HepG2 (cell line): ENCODE results near the gene EPO. TPM values are rescaled to one million over a fixed set of nuclear protein-coding genes. Genes with fewer than 3 reads are reported as not detected.

ENCODE experiments used
- ATAC-seq: fragments of 200-7000 bp; cut with Tn5 transposase; 3 replicates; pipeline ENCODE4 v1.9.1; 2020; ENCODE audit warnings: mild to moderate bottlenecking, moderate library complexity
- BruUV-seq: library from RNA; stranded (reverse); fragments of 400-500 nt; replicated peaks from 2 replicates; lab custom pipeline; 2021; lab: Mats Ljungman, UMichigan
- CTCF ChIA-PET: fragments of 300-600 bp; formaldehyde crosslinking; extraction: SDS; loops from one replicate; lab custom pipeline; 2021; ENCODE audit warnings: low total read pairs, inconsistent platforms, low intra/inter-chr PET ratio; lab: Yijun Ruan, JAX
- POLR2A ChIA-PET: fragments of 350-600 bp; sonication (Branson Sonifier 250); formaldehyde crosslinking; loops from one replicate; lab custom pipeline; 2020; ENCODE audit warnings: antibody characterized with exemption, inconsistent platforms; lab: Yijun Ruan, JAX
- DNase-seq: peaks from one replicate; pipeline ENCODE4 v3.0.0-alpha.2; 2015; ENCODE audit warnings: low spot score
- FAIRE-seq: peaks from 3 replicates; lab custom pipeline; 2011; peaks lifted over from hg19 to GRCh38; lab: Jason Lieb, UNC
- H2AFZ ChIP-seq: one replicate; pipeline ENCODE4 v1.6.1; 2011; ENCODE audit warnings: low read length, inconsistent platforms
- H3K27ac ChIP-seq: fragments of 300-600 bp; 3 replicates; pipeline ENCODE4 v1.8.0; 2011; ENCODE audit warnings: mixed run types, mild to moderate bottlenecking, mixed read lengths, low read length, inconsistent platforms; ENCODE audit not compliant: insufficient read depth; ENCODE audit errors: extremely low read length
- H3K27me3 ChIP-seq, 2 experiments: fragments of 200-600 bp in 1 of 2; 2 replicates in 1 of 2; 3 replicates in 1 of 2; pipeline versions ENCODE4 v1.6.0 to v1.8.0; 2011; ENCODE audit warnings: low read length in 2 of 2, mild to moderate bottlenecking in 2 of 2, moderate library complexity in 2 of 2, inconsistent platforms in 1 of 2; ENCODE audit not compliant: insufficient read depth in 2 of 2, control insufficient read depth in 1 of 2
- H3K36me3 ChIP-seq, 2 experiments: fragments of 200-600 bp in 1 of 2; replicated peaks in 1 of 2; 2 replicates in 1 of 2; 3 replicates in 1 of 2; pipeline versions ENCODE4 v1.5.1 to v1.8.0; 2011; ENCODE audit warnings: low read length in 2 of 2, inconsistent platforms in 1 of 2; ENCODE audit not compliant: insufficient read depth in 2 of 2, control insufficient read depth in 1 of 2
- H3K4me1 ChIP-seq: 2 replicates; pipeline ENCODE4 v1.5.1; 2012; ENCODE audit warnings: low read length, inconsistent platforms; ENCODE audit not compliant: insufficient read depth
- H3K4me2 ChIP-seq: 2 replicates; pipeline ENCODE4 v1.6.0; 2011; ENCODE audit warnings: low read depth, low read length, inconsistent platforms
- H3K4me3 ChIP-seq, 3 experiments: fragments of 200-600 bp in 1 of 3; sonication (generic), shearing (Covaris generic) in 1 of 3; replicated peaks in 1 of 3; 2 replicates each; pipeline ENCODE4 v1.5.1; 2011 to 2016; ENCODE audit warnings: low read length in 3 of 3, inconsistent platforms in 2 of 3, low read depth in 2 of 3, mild to moderate bottlenecking in 2 of 3, control low read depth in 1 of 3, mixed read lengths in 1 of 3; ENCODE audit not compliant: insufficient read depth in 1 of 3
- H3K79me2 ChIP-seq: one replicate; pipeline ENCODE4 v1.6.1; 2011; ENCODE audit warnings: low read length, inconsistent platforms; ENCODE audit not compliant: insufficient read depth
- H3K9ac ChIP-seq: 2 replicates; pipeline ENCODE4 v1.6.0; 2011; ENCODE audit warnings: mild to moderate bottlenecking, low read depth, low read length, inconsistent platforms; ENCODE audit not compliant: insufficient read depth
- H3K9me3 ChIP-seq: 2 replicates; pipeline ENCODE4 v1.5.1; 2012; ENCODE audit warnings: mild to moderate bottlenecking, low read length
- H4K20me1 ChIP-seq: 2 replicates; pipeline ENCODE4 v1.6.0; 2011; ENCODE audit warnings: inconsistent platforms, mild to moderate bottlenecking, low read length, moderate library complexity; ENCODE audit not compliant: insufficient read depth
- AGO1 ChIP-seq: fragments of 200-400 bp; formaldehyde crosslinking; IDR thresholded peaks from 2 replicates; pipeline ENCODE4 v1.6.1; 2017; ENCODE audit warnings: mild to moderate bottlenecking, low read depth, low read length, moderate library complexity; ENCODE audit not compliant: poor library complexity, severe bottlenecking
- CENPT ChIP-seq: sonication (generic); formaldehyde crosslinking; IDR thresholded peaks from 2 replicates; pipeline ENCODE4 v1.8.0; 2022; ENCODE audit warnings: low read depth, mild to moderate bottlenecking, moderate library complexity, missing genetic modification reagents
- DNMT3B ChIP-seq: conservative IDR thresholded peaks from 2 replicates; pipeline ENCODE4 v1.6.1; 2016; ENCODE audit warnings: missing biosample characterization, control low read depth
- MEIS2 ChIP-seq: sonication (generic); formaldehyde crosslinking; IDR thresholded peaks from 2 replicates; pipeline ENCODE4 v1.9.0; 2021; ENCODE audit warnings: mild to moderate bottlenecking, missing genetic modification reagents
- NFE2L1 ChIP-seq: sonication (generic); formaldehyde crosslinking; IDR thresholded peaks from 2 replicates; pipeline ENCODE4 v1.4.0; 2020; ENCODE audit warnings: missing genetic modification reagents, mild to moderate bottlenecking, borderline replicate concordance
- PCBP2 ChIP-seq: fragments of 200-400 bp; formaldehyde crosslinking; optimal IDR thresholded peaks from 2 replicates; pipeline ENCODE3; 2018; ENCODE audit warnings: low read length, low read depth; ENCODE audit not compliant: poor library complexity, severe bottlenecking
- SIN3A ChIP-seq: IDR thresholded peaks from 2 replicates; pipeline ENCODE4 v1.6.1; 2011; ENCODE audit warnings: low read depth, mild to moderate bottlenecking, control low read depth, low read length, borderline replicate concordance
- SMC3 ChIP-seq: IDR thresholded peaks from 2 replicates; pipeline ENCODE4 v1.6.1; 2011; ENCODE audit warnings: low read length, improper control_type of control experiment
- SUZ12 ChIP-seq: fragments of 150-350 bp; IDR thresholded peaks from 2 replicates; pipeline ENCODE4 v1.6.1; 2014; ENCODE audit warnings: low read depth, low read length
- TBL1XR1 ChIP-seq: fragments of 150-350 bp; IDR thresholded peaks from 2 replicates; pipeline ENCODE4 v1.6.1; 2014; ENCODE audit warnings: borderline replicate concordance, low read length; ENCODE audit not compliant: partially characterized antibody
- ZIK1 ChIP-seq: sonication (generic); formaldehyde crosslinking; IDR thresholded peaks from 2 replicates; pipeline ENCODE4 v1.5.0; 2020; ENCODE audit warnings: mild to moderate bottlenecking, low read depth, missing genetic modification reagents, borderline replicate concordance
- ZNF432 ChIP-seq: sonication (generic); formaldehyde crosslinking; IDR thresholded peaks from 2 replicates; pipeline ENCODE4 v1.5.0; 2020; ENCODE audit warnings: missing genetic modification reagents, mild to moderate bottlenecking, borderline replicate concordance
- WGBS: methylation state at CpG from one replicate; pipeline ENCODE4 v1.1.6; 2017; ENCODE audit warnings: low lambda C conversion rate; 5-methylcytosine and 5-hydroxymethylcytosine counted together
- in situ Hi-C: cut with HindIII; loops from 2 replicates; pipeline ENCODE4 v1.10.0; 2017; ENCODE audit warnings: low pct_unique_long_range_greater_than_20kb; ENCODE audit not compliant: extremely low pct_ligation_motif_present
- intact Hi-C: fragments of 100-400 bp; cut with micrococcal nuclease; formaldehyde crosslinking; loops from one replicate; pipeline ENCODE4 v1.10.0; 2022; ENCODE audit not compliant: unreplicated experiment
- polyA plus RNA-seq, 8 experiments: library from polyadenylated mRNA; depleted of rRNA in 3 of 8; stranded (reverse) in 7 of 8; unstranded in 1 of 8; fragments of >200 nt; fragmentation: Illumina TruSeq in 4 of 8; extraction: Trizol in 4 of 8; gene quantifications; 2 replicates each; pipeline versions ENCODE4 v1.2.1 to v1.2.3, GENCODE V29; 2011 to 2016; ENCODE audit warnings: low read depth in 4 of 8, missing spikeins in 1 of 8, mixed read lengths in 1 of 8; ENCODE audit not compliant: insufficient read depth in 1 of 8
- total RNA-seq, 5 experiments: library from RNA; depleted of rRNA; stranded (reverse); fragments of >200 nt; fragmentation: Illumina TruSeq; extraction: Trizol; gene quantifications; 2 replicates each; pipeline ENCODE4 v1.2.3, GENCODE V29; 2016; ENCODE audit warnings: low read depth in 1 of 5
- TF ChIP-seq, protein P1 (sequence below): sonication (generic); formaldehyde crosslinking; IDR thresholded peaks from 2 replicates; pipeline ENCODE4 v1.4.0; 2020; ENCODE audit warnings: missing genetic modification reagents

Gene EPO
- total and polyA plus RNA-seq, 2 of the 13 experiments (the other 11 are each of a cell fraction or from before 2014, with no cell fraction given), result 10.3 to 25.7 TPM

DNA sequence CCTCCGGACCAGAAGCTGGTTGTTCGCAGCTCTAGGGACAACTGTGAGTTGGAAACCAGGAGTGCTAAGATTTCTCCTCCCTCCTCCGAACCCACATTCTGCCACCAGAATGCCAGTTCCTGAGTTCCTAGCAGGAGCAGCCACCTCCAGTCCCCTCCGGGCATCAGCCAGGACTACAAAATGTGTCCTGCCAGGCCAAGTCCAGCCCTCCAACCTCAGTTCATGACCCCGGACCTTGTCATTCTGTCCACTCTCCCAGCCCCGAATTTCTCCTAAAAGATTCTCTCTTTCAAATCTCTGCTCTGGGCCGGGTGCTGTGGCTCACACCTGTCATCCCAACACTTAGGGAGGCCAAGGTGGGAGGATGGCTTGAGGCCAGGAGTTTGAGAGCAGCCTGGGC, 15.5 kb downstream of the EPO start:
- TF ChIP-seq TBL1XR1 (no peak), SMC3 (no peak), AGO1 (no peak), MEIS2 (no peak), DNMT3B (CRISPR knock-in tag) (no peak), ZNF432 (CRISPR knock-in tag) (no peak), ZIK1 (CRISPR knock-in tag) (no peak), SIN3A (no peak), NFE2L1 (no peak), SUZ12 (no peak), CENPT (CRISPR knock-in tag) (no peak), PCBP2 (no peak)
- TF ChIP-seq, protein P1, sequence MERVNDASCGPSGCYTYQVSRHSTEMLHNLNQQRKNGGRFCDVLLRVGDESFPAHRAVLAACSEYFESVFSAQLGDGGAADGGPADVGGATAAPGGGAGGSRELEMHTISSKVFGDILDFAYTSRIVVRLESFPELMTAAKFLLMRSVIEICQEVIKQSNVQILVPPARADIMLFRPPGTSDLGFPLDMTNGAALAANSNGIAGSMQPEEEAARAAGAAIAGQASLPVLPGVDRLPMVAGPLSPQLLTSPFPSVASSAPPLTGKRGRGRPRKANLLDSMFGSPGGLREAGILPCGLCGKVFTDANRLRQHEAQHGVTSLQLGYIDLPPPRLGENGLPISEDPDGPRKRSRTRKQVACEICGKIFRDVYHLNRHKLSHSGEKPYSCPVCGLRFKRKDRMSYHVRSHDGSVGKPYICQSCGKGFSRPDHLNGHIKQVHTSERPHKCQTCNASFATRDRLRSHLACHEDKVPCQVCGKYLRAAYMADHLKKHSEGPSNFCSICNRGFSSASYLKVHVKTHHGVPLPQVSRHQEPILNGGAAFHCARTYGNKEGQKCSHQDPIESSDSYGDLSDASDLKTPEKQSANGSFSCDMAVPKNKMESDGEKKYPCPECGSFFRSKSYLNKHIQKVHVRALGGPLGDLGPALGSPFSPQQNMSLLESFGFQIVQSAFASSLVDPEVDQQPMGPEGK (CRISPR knock-in tag), result no peak
- no peak overlapping the region for H3K27ac ChIP-seq
- ChIA-PET POLR2A (no interaction called here), CTCF (no interaction called here)
- no peak for ATAC-seq
- 38% methylated on average over 7 of the region's 7 CpGs for WGBS
- no peaks in the 10 kb centered on the region for H3K79me2 ChIP-seq
- H3K9ac ChIP-seq, result no peak overlapping the region
- FAIRE-seq, result no peak
- in situ Hi-C loops (no loop called here), intact Hi-C loops (no loop called here)
- no TSS peak for BruUV-seq
- H3K9me3 ChIP-seq, result no peaks in the 10 kb centered on the region
- H2AFZ ChIP-seq, result no peak overlapping the region
- DNase-seq, result no peak
- no peak overlapping the region for H3K4me3 ChIP-seq
- H3K36me3 ChIP-seq, result no peaks in the 10 kb centered on the region
- peaks cover 80% of the 10 kb centered on the region for H3K4me1 ChIP-seq
- no peaks in the 10 kb centered on the region for H4K20me1 ChIP-seq
- H3K4me2 ChIP-seq, result no peak overlapping the region
- H3K27me3 ChIP-seq, result no peaks in the 10 kb centered on the region
